Loucy (cell line): ENCODE results near the gene RGS3.

Experiments used
- H2AFZ ChIP-seq: fragments of 200-600 bp; sonication (generic); 2 replicates; pipeline ENCODE4 v1.6.0; 2016; ENCODE audit warnings: antibody characterized with exemption, mild to moderate bottlenecking, low read length, moderate library complexity
- H3F3A ChIP-seq: fragments of 200-600 bp; 2 replicates; pipeline ENCODE4 v1.6.0; 2016; ENCODE audit warnings: antibody characterized with exemption, low read depth, mild to moderate bottlenecking
- H3K27me3 ChIP-seq: fragments of 200-600 bp; sonication (generic); 2 replicates; pipeline ENCODE4 v1.6.1; 2014; ENCODE audit warnings: low read length, mild to moderate bottlenecking; ENCODE audit not compliant: insufficient read depth, poor library complexity, severe bottlenecking
- H3K36me3 ChIP-seq: fragments of 200-600 bp; sonication (generic); 2 replicates; pipeline ENCODE4 v1.6.1; 2016; ENCODE audit warnings: low read length; ENCODE audit not compliant: insufficient read depth
- H3K4me1 ChIP-seq: fragments of 200-600 bp; sonication (generic); 2 replicates; pipeline ENCODE4 v1.5.1; 2014; ENCODE audit warnings: low read length, mild to moderate bottlenecking; ENCODE audit not compliant: insufficient read depth, poor library complexity, severe bottlenecking
- H3K4me2 ChIP-seq: fragments of 200-600 bp; sonication (generic); 2 replicates; pipeline ENCODE4 v1.6.0; 2014; ENCODE audit warnings: antibody characterized with exemption, low read length, low read depth, mild to moderate bottlenecking; ENCODE audit not compliant: poor library complexity, severe bottlenecking
- H3K4me3 ChIP-seq: fragments of 200-600 bp; sonication (generic); 2 replicates; pipeline ENCODE4 v1.5.1; 2014; ENCODE audit warnings: low read length, mild to moderate bottlenecking, mixed read lengths; ENCODE audit not compliant: poor library complexity, severe bottlenecking
- H3K79me2 ChIP-seq: fragments of 200-600 bp; sonication (generic); 2 replicates; pipeline ENCODE4 v1.6.1; 2014; ENCODE audit warnings: low read length; ENCODE audit not compliant: insufficient read depth
- H3K9ac ChIP-seq: fragments of 200-600 bp; sonication (generic); 2 replicates; pipeline ENCODE4 v1.6.0; 2014; ENCODE audit warnings: mild to moderate bottlenecking, low read depth, low read length, moderate library complexity; ENCODE audit not compliant: poor library complexity, severe bottlenecking
- H3K9me2 ChIP-seq: fragments of 200-600 bp; sonication (generic); replicated peaks from 2 replicates; pipeline ENCODE4 v1.6.1; 2016; ENCODE audit warnings: low read depth, low read length, mixed read lengths
- H3K9me3 ChIP-seq: fragments of 200-600 bp; sonication (generic); 2 replicates; pipeline ENCODE4 v1.6.1; 2014; ENCODE audit warnings: mild to moderate bottlenecking, antibody characterized with exemption, low read length, low read depth; ENCODE audit not compliant: insufficient read depth
- H4K20me1 ChIP-seq: fragments of 200-600 bp; sonication (generic); 2 replicates; pipeline ENCODE4 v1.6.0; 2014; ENCODE audit warnings: antibody characterized with exemption, low read length, mild to moderate bottlenecking; ENCODE audit not compliant: insufficient read depth, poor library complexity, severe bottlenecking
- EZH2phosphoT487 ChIP-seq: fragments of 200-600 bp; IDR thresholded peaks from 2 replicates; pipeline ENCODE4 v1.6.1; 2018; ENCODE audit warnings: antibody characterized with exemption, mild to moderate bottlenecking, moderate library complexity, borderline replicate concordance
- TF ChIP-seq, protein P1 (sequence below): fragments of 200-600 bp; sonication (generic); conservative IDR thresholded peaks from 2 replicates; pipeline ENCODE4 v1.5.1; 2014; ENCODE audit warnings: mild to moderate bottlenecking, antibody characterized with exemption, low read length

RGS3 gene

DNA sequence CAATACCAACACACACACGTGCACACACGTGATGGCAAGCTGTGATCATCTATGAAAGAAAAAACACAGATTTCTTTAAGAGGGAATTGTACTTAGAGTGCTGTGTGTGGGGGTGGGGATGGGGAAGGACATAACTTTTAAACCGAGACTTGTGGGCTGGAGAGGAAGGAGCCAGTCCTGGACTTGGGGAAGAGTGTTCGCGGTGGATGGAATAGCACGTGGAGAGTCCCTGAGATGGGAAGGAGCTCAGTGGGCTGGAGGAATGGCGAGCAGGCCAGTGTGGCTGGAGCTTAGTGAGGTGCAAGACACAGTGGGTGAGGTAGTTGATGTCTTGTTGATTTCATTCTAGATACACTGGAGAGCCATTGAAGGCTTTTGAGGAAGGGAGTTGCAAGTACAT is 78.5 kb downstream of the RGS3 start:
- Histone ChIP-seq H3K79me2 (no peaks in the 10 kb centered on the region), H3K9ac (no peak overlapping the region), H3K9me3 (no peaks in the 10 kb centered on the region), H3K9me2 (no peaks in the 10 kb centered on the region), H3K4me3 (no peak overlapping the region), H3K4me2 (no peak overlapping the region), H2AFZ (no peak overlapping the region), H3K27me3 (no peaks in the 10 kb centered on the region), H3K36me3 (peaks cover 25% of the 10 kb centered on the region; the same call in 1 of the 2 replicates), H4K20me1 (no peaks in the 10 kb centered on the region), H3F3A (no peaks in the 10 kb centered on the region), H3K4me1 (no peaks in the 10 kb centered on the region)
- TF ChIP-seq, protein P1, sequence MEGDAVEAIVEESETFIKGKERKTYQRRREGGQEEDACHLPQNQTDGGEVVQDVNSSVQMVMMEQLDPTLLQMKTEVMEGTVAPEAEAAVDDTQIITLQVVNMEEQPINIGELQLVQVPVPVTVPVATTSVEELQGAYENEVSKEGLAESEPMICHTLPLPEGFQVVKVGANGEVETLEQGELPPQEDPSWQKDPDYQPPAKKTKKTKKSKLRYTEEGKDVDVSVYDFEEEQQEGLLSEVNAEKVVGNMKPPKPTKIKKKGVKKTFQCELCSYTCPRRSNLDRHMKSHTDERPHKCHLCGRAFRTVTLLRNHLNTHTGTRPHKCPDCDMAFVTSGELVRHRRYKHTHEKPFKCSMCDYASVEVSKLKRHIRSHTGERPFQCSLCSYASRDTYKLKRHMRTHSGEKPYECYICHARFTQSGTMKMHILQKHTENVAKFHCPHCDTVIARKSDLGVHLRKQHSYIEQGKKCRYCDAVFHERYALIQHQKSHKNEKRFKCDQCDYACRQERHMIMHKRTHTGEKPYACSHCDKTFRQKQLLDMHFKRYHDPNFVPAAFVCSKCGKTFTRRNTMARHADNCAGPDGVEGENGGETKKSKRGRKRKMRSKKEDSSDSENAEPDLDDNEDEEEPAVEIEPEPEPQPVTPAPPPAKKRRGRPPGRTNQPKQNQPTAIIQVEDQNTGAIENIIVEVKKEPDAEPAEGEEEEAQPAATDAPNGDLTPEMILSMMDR, result no peak
- TF ChIP-seq EZH2phosphoT487, result no peak

DNA sequence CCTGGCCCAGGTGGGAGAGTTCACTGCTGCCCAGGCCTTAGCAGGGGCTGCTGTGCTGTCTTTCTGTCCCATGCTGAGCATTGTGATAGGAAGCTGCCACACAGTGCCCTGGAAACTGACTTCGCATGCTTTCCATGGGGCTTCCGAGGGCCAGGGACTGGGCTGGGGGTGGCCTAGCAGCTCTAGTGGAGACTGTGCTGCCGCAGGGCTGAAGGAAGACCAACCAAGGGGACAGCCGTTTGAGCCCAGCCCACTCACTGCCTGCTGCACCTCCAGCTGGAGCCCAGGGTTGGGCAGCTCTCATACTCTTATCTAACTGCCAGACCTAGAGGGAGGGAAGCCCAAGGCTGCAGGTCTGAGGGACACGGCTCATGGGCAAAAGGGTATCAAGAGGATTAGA is 79.2 kb downstream of the RGS3 start:
- Histone ChIP-seq H2AFZ (no peak overlapping the region), H3K79me2 (no peaks in the 10 kb centered on the region), H3F3A (no peaks in the 10 kb centered on the region), H3K9me3 (no peaks in the 10 kb centered on the region), H4K20me1 (no peaks in the 10 kb centered on the region), H3K4me1 (peaks cover 4% of the 10 kb centered on the region), H3K27me3 (no peaks in the 10 kb centered on the region), H3K4me2 (no peak overlapping the region), H3K9ac (no peak overlapping the region), H3K9me2 (no peaks in the 10 kb centered on the region), H3K4me3 (no peak overlapping the region), H3K36me3 (peaks cover 21% of the 10 kb centered on the region; the same call in 1 of the 2 replicates)
- no peak for TF ChIP-seq EZH2phosphoT487
- TF ChIP-seq, protein P1, result no peak

DNA sequence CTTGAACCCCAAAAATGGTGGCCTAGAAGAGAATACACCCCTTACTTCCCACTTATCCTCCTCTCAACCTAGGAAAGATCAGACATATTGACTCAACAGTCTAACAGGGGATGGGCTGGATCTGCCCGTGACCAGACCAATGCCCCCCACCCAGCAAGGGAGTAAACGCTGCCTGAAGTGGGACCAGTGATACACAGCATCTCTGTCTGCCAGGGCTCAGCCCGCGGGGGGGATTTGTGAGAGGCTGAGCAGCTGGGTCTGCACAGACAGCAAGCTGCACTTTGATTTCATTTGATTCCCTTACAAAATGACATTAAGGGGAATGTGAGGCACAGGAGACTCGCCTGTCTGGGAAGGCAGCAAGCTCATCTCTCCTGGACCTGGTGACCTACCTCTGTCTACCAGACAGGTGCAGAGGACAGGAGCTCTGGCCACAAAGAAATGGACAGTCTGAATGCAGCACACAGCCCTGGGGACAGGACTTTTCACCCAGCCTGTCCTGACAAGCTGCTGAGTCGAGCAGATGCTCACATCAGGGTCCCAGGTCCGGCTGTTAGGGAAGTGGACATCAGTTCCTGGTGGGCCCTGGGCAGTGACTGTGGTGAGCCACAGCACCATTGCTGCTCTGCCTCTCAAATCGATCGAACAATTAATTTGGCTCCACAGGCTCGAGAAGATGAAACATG is 79.9 kb downstream of the RGS3 start:
- Histone ChIP-seq H4K20me1 (no peaks in the 10 kb centered on the region), H3K4me2 (no peak overlapping the region), H3K4me3 (no peak overlapping the region), H3F3A (no peaks in the 10 kb centered on the region), H3K4me1 (peaks cover 11% of the 10 kb centered on the region), H3K9ac (no peak overlapping the region), H3K9me2 (no peaks in the 10 kb centered on the region), H3K36me3 (peaks cover 21% of the 10 kb centered on the region; the same call in 1 of the 2 replicates), H3K27me3 (no peaks in the 10 kb centered on the region), H3K9me3 (no peaks in the 10 kb centered on the region), H3K79me2 (no peaks in the 10 kb centered on the region), H2AFZ (no peak overlapping the region)
- TF ChIP-seq, protein P1, result no peak
- no peak for TF ChIP-seq EZH2phosphoT487
